Right lobe of liver (tissue), 4 donors: ENCODE data around the gene TNP2.

Source experiments
- POLR2A ChIP-seq: fragments of 450-650 bp; IDR thresholded peaks from one replicate; pipeline ENCODE4 v1.6.1; 2017; ENCODE audit warnings: antibody characterized with exemption, mild to moderate bottlenecking
- TF ChIP-seq, protein P1 (sequence below), 4 donors: fragments of 200-600 bp in 3 of 4; fragments of 450-650 bp in 1 of 4; IDR thresholded peaks; one replicate each; pipeline versions ENCODE4 v1.5.1 to v1.8.0; 2016 to 2022; ENCODE audit warnings: antibody characterized with exemption in 4 of 4, mild to moderate bottlenecking in 2 of 4
- donor health status: DM: no; HTN: no; CAD: no.
- donor health status: DM: no; HTN: no; CAD: no.
- donor health status: DM: no; HTN: yes; CAD: no.

DNA sequence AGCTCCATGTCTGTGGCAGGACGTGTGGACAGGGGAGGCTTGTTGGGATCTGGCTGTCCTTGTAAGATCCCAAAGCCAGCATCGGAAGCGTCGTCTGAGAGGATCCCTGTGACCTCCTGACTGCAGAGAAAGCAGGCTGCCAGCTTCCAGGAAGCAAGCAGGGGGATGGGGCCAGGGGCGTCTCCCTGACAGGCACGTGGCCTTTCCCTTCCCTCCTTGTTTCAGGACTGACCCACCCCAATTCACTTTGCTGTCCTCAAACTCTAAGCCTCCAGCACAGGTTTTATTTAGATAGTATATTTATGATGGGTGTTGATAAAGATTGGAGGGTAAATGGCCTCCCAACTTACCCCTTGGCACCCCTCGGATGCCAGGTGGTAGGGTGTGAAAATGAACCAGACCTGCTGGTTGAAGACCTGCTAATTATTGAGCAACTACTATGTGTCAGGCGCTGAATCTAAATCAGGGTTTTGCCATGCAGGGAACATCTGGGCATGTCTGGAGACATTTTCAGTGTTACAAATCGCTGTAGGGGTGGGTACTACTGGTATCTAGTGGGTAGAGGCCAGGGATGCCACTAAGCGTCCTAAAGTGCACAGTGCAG, 37.7 kb downstream of the TNP2 start:
- no peak for TF ChIP-seq POLR2A
- TF ChIP-seq, protein P1, sequence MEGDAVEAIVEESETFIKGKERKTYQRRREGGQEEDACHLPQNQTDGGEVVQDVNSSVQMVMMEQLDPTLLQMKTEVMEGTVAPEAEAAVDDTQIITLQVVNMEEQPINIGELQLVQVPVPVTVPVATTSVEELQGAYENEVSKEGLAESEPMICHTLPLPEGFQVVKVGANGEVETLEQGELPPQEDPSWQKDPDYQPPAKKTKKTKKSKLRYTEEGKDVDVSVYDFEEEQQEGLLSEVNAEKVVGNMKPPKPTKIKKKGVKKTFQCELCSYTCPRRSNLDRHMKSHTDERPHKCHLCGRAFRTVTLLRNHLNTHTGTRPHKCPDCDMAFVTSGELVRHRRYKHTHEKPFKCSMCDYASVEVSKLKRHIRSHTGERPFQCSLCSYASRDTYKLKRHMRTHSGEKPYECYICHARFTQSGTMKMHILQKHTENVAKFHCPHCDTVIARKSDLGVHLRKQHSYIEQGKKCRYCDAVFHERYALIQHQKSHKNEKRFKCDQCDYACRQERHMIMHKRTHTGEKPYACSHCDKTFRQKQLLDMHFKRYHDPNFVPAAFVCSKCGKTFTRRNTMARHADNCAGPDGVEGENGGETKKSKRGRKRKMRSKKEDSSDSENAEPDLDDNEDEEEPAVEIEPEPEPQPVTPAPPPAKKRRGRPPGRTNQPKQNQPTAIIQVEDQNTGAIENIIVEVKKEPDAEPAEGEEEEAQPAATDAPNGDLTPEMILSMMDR (IDR thresholded peaks at IDR 0.05), result no peak
